Measurements from ENCODE around the gene B3GNT5.

Gene B3GNT5, protein sequence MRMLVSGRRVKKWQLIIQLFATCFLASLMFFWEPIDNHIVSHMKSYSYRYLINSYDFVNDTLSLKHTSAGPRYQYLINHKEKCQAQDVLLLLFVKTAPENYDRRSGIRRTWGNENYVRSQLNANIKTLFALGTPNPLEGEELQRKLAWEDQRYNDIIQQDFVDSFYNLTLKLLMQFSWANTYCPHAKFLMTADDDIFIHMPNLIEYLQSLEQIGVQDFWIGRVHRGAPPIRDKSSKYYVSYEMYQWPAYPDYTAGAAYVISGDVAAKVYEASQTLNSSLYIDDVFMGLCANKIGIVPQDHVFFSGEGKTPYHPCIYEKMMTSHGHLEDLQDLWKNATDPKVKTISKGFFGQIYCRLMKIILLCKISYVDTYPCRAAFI

DNA sequence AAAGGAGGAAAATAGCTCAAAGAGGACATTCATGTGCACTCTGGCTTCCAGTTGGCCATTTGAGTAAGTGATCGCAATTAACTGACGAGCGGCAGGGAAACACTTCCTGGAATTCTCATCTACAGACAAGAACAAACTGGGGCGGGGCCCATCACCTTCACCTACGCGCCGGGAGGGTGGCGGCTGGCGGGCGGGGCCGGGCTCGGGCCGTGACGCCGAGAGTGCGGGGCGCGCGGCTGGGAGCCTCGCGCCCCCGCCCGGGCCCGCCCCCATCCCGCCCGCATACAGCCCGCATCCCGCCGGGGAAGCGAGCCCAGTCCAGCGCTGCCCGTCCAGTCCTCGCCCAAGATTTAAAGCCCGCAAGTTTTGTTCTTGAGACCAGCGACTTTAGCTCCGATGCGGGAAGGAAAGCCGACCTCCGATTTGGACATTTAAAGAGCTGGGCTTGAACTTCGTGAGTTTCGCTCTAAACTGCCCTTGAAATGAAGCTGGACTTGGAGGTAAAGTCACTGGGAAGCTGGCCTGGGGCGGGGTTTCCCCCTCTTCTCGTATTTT is at the start of gene B3GNT5:
Gene B3GNT5, plus strand, starts transcription at position 281 of the 555 bp plus-strand sequence. CDS start 16,546 bp downstream, outside the sequence.
- DNase-seq (ENCODE audit: low spot score), result no peak

DNA sequence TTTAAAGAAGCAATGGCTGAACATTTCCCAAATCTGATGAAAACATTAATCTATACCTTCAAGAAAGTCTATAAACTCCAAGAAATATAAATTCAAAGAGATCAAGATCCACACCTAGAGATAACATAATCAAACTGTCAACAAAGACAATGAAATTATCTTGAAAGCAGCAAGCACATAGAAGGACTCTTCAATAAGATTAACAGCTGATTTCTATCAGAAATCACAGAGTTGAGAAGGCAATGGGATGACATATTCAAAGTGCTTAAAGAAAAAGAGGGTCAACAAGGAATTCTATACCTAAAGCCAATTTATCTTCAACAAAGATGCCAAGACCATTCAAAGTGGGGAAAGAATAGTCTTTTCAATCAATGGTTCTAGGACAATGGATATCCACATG is 49.4 kb upstream of the B3GNT5 start:
- no peak for DNase-seq (ENCODE audit: low spot score)

DNA sequence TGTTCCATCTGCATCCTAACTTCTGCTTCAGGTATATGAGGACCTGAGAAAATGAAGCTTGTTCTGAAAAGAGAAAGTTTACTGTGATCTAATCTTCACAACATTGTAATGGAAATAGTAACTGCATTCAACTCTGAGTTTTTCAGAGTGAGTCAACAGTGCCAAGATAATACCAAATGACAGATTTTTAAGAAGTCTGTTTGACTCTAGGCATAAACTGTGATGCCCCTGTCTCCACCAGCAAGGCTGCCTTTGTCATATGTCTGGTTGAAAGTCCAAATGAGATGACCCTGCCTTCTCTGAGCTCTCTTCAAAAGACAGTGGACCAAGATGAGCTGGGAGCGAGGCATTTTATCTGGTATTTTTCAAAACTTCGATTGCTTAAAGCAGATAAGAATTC is 44.8 kb upstream of the B3GNT5 start:
- no peak for DNase-seq (ENCODE audit: low spot score)

DNA sequence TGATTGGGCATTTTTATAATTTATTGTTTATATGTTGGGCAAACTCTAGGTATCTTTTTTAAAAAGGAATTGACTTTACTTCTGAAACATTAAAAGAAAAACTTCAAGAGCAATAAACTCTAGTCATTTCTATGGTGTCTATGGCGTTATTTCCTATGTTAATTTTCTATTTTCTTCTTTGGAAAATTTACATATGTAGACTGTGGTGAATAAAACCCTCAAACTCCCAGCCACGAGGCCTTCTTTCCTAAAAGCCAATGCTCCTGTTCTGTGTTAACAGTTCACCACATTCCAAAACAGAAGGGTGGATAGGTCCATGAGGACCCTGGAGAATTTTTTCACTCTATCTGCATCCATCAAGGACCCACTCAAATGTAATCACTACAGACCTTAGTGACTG is 44.3 kb upstream of the B3GNT5 start:
- no peak for DNase-seq (ENCODE audit: low spot score)

DNA sequence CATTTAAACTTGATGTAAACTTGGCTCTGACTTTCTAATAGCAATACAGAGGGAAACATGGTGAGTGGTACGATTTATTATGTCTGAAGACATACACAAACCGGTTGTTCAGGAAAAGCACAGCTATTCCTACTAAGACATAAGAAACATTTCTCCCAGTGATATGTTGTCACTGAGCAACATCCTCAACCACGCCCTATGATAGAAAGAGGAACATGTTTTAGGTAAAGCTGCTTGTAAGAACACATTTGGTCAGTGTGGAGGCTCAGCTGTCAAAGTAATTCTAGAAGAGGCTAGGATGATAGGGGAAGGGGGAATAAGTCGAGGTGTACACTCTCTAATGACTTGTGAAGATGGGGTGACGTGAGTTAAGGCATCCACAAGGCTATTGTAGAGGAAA is 42.7 kb upstream of the B3GNT5 start:
- no peak for DNase-seq (ENCODE audit: low spot score)

DNA sequence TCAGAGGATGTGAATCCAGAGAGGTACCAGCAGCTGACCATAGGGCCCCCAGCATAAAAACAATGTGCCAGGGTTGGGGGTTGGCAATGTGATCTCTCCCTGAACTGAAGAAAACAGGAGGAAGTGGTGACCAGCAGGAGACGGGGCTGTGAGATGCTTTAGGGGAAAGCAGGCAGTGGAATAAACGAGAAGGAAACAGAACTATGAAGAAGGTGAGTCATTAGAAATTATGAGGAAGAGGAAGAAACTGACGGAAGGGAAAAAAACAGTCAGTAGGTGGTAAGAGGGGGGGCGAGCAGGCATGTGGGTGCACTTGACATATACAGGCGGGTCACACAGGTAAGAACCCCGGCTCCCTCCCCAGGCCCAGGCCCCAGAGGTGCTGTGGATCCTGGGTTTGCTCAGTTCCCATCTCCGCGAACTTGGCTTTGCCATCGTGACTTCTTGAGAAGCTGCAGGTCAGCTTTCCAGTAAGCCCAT is 42.2 kb upstream of the B3GNT5 start:
- no peak for DNase-seq (ENCODE audit: low spot score)

DNA sequence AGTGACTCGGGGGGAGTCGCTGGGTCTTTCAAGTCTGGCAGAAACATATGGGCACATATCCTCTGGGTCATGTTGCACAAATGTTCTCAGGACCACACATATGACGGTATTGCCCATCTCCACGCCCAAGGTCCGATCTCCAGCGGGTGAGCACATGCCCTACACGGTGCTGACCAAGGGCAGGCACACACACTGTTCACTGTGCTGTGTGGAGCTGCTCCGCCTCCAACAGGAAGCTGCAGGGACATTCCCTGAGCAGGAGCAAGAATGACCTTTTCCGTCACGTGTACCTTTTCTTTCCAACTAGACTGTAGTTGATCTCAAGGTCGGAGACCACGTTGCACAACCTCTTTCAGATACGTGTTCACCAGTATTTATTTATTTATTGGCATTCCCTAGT is 41.7 kb upstream of the B3GNT5 start:
- no peak for DNase-seq (ENCODE audit: low spot score)

DNA sequence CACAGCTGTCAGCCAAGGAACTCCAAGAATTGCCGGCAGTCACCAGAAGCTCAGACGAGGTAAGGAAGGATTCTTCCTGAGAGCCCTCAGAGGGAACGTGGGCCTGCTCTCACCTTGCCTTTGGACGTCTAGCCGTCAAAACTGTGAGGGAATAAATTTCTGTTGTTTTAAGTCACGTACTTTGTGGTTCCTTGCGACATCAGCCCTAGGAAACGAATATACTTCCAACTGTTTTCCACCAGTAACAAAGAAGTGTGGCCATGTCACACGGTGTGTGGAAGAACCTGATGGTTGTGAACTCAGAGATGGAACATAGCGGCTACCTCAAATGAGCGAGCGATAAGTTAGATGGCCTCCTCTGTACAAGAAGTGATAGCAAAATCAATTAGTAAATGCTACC is 41.0 kb upstream of the B3GNT5 start:
- no peak for DNase-seq (ENCODE audit: low spot score)

DNA sequence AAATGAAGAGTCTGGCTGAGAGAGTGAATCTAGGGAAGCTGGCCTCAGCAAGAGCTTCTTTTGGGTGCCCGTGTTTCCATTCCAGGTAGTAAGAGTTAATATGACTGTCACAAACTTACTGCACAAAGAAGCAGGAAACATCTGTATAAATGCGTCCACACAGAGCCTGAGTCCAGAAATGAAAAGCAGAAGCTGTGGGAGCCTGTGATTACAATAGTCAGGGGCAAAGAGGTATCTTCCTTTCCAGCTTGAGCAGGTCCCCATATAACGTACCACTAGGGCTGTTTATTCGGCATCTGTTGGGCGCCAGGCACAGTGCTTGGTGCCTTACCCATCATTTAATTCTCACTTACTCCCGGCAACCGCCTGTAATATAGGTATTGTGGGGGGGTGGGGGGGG is 40.5 kb upstream of the B3GNT5 start:
- no peak for DNase-seq (ENCODE audit: low spot score)

DNA sequence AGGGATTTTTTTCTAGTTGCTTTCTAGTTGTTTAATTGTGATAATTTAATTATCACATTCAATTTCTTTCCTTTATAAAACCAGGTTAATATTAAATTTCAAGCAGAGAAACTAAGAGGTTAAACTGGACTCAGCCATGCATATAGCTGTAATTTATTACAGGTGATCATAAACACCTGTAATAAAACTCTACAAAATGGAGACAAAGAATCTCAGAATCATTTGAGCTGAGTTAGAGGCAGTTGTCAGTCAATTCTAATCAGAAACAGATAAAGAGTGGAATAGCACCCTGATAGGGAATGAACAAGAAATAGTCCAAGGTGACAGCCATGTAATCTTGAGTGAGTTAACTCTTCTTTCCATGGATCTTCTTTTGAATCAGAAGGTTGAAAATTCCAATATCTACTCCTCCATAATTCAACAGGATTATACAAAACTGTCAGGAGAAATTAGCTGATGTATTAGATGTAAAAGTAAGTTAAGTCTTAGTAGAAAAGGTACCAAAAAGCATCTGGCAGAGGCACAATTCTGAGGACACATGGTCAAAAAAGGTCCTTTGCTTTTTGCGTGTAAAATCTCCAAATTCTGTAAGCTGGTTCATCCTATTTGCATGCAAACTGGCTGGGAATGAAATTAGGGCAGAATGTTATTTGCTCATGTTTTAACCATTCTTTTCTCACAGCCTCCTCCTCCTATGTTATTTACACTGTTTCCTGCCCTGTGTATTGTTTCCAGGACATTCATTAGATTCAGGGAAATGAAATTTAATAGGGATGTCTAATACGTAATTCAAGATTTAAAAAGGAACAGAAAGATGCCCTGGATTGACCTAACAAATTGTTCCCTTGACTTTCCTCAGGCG is 39.4 kb upstream of the B3GNT5 start:
- no peak for DNase-seq (ENCODE audit: low spot score)

DNA sequence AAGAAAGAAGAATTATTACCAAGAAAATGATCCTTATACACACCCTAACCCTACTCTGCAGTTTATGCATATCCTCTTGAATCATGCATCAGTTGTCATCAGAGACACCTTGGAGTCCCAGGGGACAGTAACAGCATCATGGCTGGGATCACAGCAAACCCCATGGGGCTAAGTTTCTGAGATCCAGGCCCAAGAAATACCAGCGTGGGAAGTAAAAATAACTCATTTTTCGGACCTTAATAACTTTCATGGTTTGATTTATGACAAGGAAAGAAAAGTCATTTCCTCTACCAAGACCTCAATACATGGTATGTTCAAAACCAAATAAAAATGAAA is 38.8 kb upstream of the B3GNT5 start:
- DNase-seq (ENCODE audit: low spot score), result no peak

DNA sequence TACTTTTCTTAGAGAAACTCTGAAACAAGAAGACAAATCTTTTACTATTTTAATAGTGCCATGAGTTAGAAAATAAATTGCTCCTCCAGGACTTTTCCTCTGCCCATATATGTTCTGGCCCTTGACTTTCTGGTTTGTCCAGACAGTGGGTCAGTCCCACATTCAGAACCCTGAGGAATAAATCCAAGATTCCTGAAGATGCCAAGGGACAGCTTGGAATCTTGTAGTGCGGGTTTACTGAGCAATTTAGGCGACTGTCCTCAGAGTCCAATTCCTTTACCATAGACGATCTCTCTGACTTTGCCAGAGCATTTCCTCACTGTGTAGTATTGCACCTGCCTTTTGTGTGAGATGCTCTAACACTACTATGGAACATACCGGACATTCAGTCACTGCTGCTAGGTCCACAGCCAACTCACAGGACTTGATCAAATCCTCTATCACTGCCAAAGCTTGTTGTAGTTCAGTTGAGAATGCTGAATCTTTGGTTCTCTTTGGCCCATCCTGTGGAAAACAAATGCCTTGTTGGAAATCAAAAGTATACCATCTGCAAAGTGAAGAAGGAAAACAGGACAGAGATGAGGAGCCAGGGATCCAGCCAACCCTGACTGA is 37.4 kb upstream of the B3GNT5 start:
- no peak for DNase-seq (ENCODE audit: low spot score)

DNA sequence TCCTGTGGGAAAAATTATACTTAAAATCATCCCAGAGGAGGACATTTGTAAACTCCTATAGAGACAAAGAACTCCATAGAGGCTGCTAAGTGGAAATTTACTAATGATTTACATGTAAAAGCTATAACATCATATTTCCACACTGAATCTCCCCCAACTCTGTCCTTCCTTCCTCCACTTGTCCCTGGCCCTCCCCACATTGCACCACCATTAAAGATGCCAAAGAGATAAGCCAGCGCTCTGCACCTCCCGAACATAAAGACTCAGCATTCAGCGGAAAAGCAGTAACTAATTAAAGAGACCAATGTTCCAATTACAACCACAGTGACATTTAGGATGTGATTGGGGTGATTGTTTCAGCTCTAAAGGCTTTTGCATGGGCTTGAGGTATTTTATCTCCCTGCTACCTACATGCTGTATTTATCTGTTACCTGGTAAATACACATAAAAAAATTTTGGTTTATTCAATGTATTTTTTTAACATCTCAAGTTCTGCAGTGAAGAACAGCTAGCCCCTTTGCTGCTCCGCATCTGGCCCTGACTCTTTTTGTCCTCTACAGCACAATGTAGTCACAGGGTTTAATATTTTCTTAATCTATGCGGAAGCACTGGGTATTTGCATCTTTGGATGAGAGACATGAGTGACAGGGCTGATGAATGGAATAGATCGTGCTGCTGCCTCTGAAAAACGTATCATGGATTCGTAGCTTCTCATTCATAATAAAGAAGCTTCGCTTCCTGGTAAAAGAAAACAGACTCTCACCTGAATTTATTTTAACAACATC is 35.3 kb upstream of the B3GNT5 start:
- no peak for DNase-seq (ENCODE audit: low spot score)

DNA sequence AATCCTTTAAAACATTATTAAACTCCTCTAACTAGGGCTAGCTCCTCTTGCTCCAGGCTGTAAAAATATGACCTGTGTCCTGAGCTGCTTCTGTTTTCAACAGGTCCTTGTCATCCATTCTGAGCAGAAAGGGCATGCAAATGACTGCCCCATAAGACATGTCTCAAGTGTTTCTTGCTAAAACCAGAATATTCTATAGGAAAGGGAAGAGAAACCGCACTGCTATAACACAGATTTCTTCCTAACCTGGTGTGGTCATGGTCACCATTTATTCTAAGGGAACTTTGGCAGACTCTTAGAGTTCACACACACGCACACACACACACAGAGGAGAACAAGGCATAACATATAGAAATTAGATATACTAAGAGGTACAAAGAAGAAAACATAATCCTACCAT is 34.2 kb upstream of the B3GNT5 start:
- no peak for DNase-seq (ENCODE audit: low spot score)

DNA sequence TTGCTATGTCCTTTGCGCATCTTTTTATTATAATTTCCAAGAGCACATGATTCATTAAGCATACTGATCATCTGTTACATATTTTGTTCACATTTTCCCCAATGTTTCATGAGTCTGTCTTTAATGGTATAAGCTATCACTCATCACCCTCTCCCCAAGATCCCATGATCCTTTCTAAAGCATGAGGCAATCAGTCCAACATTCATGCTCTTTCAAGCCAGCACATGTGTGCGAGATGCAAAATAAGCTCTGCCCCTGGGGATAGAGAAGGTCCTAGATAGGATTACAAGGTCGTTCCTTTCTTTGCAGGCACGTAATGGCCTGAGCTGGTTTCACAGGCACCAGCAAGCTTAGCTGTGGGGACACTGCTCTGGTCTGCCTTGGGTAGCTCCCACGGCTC is 32.2 kb upstream of the B3GNT5 start:
- DNase-seq (ENCODE audit: low spot score), result no peak

DNA sequence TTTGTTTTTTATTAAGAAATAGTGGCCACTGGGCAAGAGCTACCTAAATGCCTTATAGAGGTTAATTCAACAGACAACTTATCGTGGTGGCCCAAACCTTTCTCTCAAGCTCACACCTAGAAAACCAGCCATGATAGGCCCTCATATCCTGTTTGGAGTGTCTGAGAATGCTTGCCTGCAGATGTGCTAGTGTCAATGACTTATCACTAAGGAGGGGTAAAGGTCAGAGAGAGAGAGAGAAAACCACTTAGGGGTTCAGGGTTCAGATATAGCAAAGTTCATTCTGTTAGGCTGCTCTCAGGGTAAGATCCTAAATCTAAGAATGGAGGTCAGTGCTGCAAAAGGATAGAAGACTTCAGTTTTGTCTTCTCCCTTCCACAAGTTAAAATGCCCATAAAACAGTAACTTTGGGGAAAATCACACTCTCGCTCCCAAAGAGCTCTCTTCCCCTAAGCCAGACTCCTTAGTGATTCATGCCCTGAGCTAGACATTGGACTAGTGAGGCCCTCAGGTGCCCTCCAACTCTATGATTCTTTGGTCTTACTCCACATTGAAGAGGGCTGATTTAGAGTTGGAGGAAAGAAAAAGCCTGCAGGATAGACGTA is 30.3 kb upstream of the B3GNT5 start:
- no peak for DNase-seq (ENCODE audit: low spot score)

DNA sequence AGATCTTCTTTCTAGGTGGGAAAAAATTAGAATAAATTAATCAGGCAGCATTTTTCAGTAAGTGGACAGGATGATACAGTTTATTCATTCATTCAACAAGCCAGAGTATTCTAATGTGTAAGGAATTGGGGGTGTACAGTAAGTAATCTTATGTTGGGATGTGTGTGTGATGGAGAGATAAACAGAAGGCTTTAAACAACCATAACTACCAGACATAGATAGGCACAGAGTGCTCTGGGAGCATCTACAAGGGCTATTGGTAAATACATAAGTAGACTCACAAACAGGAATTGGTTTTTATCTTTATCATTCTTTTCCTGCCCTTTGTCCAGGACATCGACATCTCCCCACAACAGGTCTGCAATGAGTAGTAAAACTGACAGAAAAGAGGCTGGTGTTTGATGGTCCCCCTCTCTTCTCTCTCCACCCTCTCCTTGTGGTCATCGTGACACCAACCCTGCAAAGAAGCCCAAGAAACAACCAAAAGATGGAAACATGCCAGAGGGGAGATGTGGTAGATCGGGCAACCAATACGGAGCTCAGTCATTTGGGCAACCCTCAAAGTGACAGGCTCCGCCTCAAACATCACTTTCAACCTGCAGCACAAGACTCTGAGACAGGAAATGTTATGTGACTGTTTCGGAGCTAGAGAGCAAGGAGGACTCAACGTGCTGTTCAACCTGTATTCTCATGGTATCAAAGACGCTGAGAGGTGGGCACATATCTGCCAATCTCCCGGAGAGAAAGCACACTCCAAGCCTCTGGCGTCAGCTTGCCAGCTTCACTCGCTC is 28.7 kb upstream of the B3GNT5 start:
- no peak for DNase-seq (ENCODE audit: low spot score)

DNA sequence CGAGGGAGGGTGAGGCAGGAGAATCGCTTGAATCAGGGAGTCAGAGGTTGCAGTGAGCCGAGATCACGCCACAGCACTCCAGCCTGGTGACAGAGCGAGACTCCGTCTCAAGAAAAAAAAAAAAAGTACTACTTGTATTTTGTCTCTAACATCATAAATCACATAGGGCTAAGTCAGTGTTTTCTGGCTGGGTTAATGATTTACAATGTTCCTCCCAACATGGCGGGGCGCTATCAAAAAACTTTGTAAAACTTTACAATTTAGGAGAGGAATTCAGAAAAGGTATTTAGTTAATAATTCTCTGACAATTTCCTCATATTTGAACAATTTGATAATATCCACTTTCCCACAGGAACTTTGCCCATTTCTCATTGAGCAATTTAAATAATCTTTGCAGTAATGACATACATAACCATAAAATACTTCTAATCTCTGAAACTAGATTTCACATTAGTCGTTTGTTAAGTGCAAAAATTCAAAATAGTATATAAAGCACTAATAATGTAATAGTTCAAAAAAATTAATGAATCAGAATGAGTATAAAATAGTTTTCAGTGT is 26.6 kb upstream of the B3GNT5 start:
- DNase-seq (ENCODE audit: low spot score), result no peak

DNA sequence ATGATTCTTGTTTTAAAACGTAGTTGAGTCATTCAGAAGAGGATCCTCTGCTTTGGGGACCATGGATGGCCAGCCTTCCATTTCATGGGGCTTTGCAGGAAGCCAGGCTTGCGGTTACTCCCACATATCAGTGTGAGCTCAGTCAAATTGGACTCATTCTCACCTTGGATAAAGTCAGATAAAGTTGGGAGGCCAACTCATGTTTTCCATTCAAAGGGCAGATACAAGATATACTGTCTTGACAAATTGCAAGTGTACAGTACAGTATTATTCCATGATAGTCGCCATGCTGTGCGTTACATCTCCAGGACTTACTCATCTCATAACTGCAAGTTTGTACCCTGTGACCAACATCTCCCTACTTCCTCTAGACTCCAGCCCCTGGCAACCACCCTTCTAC is 25.5 kb upstream of the B3GNT5 start:
- no peak for DNase-seq (ENCODE audit: low spot score)

DNA sequence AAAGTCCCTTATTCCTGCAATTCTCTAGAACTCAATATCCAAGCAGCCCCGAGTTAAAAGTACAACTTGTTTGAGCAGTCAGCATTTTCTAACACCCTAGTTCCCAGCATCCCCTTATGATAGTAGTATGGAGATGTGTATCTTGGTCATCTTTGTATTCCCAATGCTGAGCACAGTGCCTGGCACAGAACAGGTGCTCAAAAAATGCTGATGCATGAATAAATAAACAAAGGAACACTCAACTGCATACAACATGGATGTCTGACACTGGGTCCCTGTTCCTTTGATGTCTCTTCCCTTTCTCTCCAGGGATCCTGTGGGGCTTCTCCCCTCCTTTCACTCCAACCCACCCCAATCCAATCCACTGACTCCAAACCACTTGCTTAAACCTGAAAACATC is 23.9 kb upstream of the B3GNT5 start:
- DNase-seq (ENCODE audit: low spot score), result no peak

Measured in AG08395 (cell line).